ENCODE data around the gene SEMA7A.
"Not testable (repeated sequence)": the region's sequence is repeated elsewhere in the genome, so short reads cannot be mapped to it uniquely, and the experiment has no call there.

The SEMA7A gene, protein sequence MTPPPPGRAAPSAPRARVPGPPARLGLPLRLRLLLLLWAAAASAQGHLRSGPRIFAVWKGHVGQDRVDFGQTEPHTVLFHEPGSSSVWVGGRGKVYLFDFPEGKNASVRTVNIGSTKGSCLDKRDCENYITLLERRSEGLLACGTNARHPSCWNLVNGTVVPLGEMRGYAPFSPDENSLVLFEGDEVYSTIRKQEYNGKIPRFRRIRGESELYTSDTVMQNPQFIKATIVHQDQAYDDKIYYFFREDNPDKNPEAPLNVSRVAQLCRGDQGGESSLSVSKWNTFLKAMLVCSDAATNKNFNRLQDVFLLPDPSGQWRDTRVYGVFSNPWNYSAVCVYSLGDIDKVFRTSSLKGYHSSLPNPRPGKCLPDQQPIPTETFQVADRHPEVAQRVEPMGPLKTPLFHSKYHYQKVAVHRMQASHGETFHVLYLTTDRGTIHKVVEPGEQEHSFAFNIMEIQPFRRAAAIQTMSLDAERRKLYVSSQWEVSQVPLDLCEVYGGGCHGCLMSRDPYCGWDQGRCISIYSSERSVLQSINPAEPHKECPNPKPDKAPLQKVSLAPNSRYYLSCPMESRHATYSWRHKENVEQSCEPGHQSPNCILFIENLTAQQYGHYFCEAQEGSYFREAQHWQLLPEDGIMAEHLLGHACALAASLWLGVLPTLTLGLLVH

GRCh38 chr15:74433592-74434262, at the start of gene SEMA7A:
SEMA7A (minus strand) TSS chr15:74433958; CDS start chr15:74433918, 40 bp downstream.
- no peak for FAIRE-seq

DNA sequence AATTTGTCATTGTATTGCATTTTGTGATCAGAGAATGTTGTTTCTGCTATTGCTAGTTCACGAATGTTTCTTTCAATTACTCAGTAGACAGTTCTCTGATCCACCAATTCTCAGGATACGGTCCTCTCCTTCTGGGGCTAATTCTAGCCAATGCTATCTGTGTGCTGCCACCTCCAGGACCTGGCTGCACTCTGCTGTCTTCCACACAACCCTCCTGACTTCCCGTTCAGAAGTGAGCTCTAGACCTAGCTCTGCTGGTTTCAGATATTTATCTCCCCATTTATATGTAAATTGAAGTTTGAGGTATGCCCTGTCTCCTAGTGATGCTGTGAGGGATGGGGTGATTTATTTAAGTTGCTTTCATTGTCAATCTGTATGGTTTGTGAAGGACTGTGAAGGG, 48.9 kb upstream of the SEMA7A start:
- no peak for FAIRE-seq

GRCh38 chr15:74480364-74480763, 46.6 kb upstream of the SEMA7A start:
- FAIRE-seq: not testable (repeated sequence)

DNA sequence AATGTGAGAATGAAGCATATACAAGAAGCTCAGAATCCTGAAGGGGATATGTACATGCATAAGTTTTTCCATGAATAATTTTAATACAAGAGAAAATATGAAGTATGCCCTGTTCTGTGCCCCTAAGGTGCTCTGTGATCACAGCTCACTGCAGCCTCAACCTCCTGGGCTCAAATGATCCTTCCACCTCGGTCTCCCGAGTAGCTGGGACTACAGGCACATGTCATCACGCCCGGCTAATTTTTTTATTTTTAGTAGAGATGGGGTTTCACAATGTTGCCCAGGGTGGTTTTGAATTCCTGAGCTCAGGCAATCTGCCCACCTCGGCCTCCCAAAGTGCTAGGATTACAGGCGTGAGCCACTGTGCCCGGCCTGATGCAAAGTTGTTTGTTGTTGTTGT, 37.9 kb upstream of the SEMA7A start:
- FAIRE-seq: not testable (repeated sequence)

- FAIRE-seq: no peak
Observed at GRCh38 chr15:74470631-74471395, 37.1 kb upstream of the SEMA7A start.

- FAIRE-seq: no peak
Observed at GRCh38 chr15:74468341-74469032, 34.7 kb upstream of the SEMA7A start.

DNA sequence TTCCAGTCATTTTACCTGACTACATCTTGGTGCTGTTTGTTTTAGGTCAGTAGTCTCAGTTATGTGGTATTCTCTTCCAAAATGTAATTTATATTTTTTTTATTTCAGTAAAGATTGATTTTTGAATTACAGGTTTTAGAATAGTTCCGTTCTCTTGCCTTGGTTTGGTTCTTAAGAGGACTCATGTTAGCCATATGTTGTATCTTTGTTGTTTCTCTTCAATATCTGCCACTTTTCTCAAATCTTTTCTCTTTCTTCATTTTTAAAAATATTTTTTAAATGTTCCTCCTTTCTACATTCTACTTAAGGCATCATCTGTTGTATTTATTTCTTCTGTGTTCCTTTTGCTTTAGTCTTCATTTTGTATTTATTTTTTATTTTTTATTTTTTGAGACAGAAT, 32.8 kb upstream of the SEMA7A start:
- FAIRE-seq: no peak

- FAIRE-seq: no peak
Observed at GRCh38 chr15:74464897-74465296, 31.1 kb upstream of the SEMA7A start.

DNA sequence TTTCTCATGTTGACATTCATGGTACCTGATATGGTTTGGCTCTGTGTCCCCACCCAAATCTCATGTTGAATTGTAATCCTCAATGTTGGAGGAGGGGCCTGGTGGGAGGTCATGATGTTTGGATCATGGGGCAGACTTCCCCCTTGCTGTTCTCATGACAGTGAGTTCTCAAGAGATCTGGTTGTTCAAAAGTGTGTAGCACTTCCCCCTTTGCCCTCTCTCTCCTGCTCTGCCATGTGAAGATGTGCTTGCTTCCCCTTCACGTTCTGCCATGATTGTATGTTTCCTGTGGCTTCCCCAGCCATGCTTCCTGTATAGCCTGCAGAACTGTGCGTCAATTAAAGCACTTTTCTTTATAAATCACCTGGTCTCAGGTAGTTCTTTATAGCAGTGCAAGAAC, 30.5 kb upstream of the SEMA7A start:
- no peak for FAIRE-seq

DNA sequence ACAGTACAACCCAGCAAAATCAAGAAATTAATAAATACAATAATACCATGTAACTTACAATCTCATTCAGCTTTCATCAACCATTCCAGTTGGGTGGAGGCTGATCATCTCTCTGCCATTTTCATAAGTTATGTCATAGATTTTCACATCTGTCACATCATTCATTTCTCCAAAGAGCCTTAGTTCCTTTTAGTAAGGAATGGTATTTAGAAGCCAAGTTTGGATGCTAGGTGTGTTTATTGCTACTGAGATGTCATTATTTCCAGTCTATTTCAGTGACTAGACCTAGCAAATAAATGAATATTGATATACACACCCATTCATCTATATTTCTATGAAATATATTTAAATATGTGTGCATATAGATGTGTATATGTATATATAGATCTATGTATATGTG, 29.9 kb upstream of the SEMA7A start:
- no peak for FAIRE-seq

GRCh38 chr15:74461847-74462511, 28.2 kb upstream of the SEMA7A start:
- no peak for FAIRE-seq

DNA sequence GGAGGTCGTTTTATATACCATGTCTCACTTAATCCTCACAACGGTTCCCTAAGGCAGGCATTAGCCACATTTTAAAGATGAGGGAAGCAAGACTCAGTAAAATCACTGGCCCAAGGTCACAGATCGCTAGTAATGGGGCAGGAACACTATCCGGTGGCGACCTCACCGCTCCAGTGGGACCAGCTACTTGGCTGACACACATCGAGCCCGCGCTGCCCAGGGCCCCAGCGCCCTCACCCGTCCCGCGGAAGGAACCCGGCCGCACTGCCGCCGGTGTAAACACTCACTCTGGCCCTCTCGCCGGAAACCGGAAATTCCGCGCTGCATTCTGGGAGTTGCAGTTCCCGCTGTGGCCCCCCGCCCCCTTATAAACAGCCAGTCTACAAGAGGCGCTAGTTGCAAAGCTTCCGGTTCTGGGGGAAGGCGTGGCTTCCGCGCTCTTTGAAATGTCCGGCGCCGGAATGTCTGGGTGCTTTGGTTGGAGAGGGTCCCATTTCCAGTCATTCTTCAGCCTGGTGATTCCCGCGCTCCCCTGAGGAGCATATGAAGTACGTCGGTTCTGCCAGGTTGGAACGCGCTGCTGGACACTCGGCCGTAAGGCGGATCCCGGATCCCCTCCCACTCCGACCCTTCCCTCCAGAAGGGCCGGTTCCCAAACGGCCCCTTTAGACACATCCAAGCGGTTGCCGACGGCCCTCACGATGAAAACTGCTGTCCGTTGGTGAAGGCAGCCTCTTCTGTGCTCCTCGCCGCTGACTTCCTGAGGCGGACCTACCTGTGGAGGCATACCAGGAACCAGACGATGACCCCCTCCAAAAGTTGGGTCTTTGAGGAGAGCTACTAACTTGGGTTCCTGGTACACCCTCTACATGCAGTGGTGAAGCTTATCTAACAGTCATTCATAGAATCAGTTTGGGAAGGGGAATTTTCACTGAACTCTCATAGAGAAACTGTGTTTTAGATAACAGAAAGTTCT, 27.4 kb upstream of the SEMA7A start, which contains the start of gene UBL7:
Gene UBL7, minus strand, starts transcription at position 290 of the 976 bp plus-strand sequence. CDS start 2,293 bp downstream, outside the sequence.
- FAIRE-seq: peak; percentile 95

GRCh38 chr15:74460298-74460697, 26.5 kb upstream of the SEMA7A start:
- FAIRE-seq: no peak

DNA sequence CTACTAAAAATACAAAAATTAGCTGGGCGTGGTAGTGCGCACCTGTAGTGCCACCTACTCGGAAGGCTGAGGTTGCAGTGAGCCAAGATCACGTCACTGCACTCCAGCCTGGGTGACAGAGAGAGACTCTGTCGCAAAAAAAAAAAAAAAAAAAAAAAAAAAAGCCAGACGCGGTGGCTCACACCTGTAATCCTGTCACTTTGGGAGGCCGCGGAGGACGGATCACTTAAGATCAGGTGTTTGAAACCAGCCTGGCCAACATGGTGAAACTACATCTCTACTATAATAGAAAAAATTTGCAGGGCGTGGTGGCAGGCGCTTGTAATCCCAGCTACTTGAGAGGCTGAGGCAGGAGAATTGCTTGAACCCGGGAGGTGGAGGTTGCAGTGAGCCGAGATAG, 26.0 kb upstream of the SEMA7A start:
- FAIRE-seq: not testable (repeated sequence)

- FAIRE-seq: no peak
Observed at GRCh38 chr15:74458473-74458872, 24.7 kb upstream of the SEMA7A start.

- not testable (repeated sequence) for FAIRE-seq
Observed at GRCh38 chr15:74457036-74457435, 23.3 kb upstream of the SEMA7A start.

DNA sequence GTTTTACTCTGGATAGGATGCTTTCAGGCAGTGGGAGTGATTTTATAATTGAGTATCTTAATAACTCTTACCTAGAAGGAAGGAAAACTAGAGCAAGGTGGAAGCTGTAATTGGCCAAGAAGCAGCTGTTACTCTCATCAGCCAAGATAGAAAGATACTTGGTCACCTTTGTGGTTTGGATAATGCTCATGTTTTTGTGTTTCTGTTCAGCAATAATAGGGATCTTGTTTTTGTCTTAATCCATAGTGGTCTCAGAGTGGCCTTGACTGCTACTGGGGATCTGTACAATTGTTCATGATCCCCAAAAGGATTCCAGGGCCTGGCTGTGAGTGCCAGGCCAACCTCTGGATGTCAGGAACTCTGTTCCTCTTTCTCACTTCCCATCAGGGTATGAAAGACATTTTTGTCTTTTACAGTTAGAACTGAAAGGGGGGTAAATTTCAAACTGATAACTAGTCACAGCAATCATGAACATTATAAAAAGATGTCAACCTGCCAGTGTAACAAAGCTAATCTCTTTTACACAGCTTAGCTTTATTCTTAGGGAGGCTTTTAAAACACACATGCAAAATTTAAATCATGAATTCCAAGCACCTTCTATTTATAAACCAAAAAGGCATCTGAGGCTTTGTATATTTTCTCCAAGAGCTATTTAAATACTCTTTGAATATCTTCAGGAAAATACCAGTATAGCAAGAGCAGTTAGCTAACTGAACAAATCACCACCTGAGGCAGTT, 21.2 kb upstream of the SEMA7A start:
- FAIRE-seq: no peak

DNA sequence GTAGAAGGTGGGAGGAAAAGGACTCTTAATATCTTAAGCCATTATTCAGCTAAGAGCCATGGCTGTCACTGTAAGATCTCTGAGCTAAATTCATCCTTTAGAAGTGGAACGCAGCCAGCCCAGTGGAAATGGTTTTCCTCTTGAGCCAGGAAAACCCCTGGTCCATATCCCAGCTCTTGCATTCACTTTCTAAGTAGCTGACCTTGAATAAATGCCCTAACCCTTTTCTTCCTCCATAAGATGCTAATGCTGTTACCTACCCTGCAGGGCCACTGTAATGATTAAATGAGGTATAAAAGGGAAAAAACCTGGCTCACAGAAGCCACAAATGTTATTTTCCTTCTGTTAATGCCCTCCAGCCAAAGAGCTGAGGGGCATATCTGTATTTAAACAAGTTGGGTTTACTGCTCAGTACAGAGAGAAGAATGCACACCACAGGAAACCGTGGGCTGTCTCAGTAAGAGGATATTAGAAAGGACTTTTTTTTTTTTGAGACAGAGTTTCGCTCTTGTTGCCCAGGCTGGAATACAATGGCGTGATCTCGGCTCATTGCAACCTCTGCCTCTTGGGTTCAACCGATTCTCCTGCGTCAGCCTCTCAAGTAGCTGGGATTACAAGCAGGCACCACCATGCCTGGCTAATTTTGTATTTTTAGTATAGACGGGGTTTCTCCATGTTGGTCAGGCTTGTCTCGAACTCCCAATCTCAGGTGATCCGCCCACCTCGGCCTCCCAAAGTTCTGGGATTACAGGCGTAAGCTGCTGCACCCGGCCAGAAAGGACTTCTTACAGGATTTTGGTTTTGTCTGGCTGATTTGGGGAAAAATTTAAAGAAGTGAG, 20.4 kb upstream of the SEMA7A start:
- no peak for FAIRE-seq
